Body of pancreas (tissue), 4 donors: ENCODE results near the gene RIN3.

Experiments
- CTCF ChIP-seq, 7 experiments: fragments of 450-650 bp in 4 of 7; fragments of 200-600 bp in 3 of 7; sonication (generic) in 3 of 7; IDR thresholded peaks; one replicate each; pipeline ENCODE4 v1.5.1; 2016 to 2019; ENCODE audit warnings: antibody characterized with exemption in 7 of 7
- POLR2A ChIP-seq, 3 donors: fragments of 450-650 bp; IDR thresholded peaks; one replicate each; pipeline ENCODE4 v1.6.1; 2016; ENCODE audit warnings: antibody characterized with exemption in 3 of 3, mild to moderate bottlenecking in 2 of 3

GRCh38 chr14:92564344-92565039 lies 50.9 kb downstream of the RIN3 start:
- no peak for TF ChIP-seq CTCF (IDR thresholded peaks at IDR 0.05)
- TF ChIP-seq POLR2A (IDR thresholded peaks at IDR 0.05): no peak
